GM12873 (cell line): ENCODE results near the gene NUP50.

Source experiments
- TF ChIP-seq, protein P1 (sequence below): IDR thresholded peaks from 2 replicates; pipeline ENCODE4 v1.5.1; 2012; ENCODE audit warnings: low read depth, mild to moderate bottlenecking, moderate library complexity, low read length, control low read depth; ENCODE audit not compliant: insufficient read depth; ENCODE audit errors: missing control alignments

Gene NUP50

DNA sequence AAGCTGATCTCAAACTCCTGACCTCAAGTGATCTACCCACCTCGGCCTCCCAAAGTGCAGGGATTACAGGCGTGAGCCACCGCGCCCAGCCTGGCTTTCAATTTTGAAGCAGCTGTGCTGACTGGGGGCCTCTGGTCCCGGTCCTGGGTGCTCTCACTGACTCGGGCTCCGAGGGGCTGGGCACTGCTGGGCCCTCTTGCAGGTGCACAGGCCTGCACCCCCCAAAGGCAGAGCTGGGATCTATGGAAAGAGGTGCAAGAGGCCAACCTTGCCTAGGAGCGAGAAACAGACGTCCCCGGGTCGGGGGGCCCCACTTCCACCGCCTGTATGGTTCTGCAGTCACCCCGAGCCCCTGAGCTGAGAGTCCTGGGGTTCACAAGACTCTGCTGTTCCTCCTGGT lies 43.8 kb downstream of the NUP50 start:
- TF ChIP-seq, protein P1, sequence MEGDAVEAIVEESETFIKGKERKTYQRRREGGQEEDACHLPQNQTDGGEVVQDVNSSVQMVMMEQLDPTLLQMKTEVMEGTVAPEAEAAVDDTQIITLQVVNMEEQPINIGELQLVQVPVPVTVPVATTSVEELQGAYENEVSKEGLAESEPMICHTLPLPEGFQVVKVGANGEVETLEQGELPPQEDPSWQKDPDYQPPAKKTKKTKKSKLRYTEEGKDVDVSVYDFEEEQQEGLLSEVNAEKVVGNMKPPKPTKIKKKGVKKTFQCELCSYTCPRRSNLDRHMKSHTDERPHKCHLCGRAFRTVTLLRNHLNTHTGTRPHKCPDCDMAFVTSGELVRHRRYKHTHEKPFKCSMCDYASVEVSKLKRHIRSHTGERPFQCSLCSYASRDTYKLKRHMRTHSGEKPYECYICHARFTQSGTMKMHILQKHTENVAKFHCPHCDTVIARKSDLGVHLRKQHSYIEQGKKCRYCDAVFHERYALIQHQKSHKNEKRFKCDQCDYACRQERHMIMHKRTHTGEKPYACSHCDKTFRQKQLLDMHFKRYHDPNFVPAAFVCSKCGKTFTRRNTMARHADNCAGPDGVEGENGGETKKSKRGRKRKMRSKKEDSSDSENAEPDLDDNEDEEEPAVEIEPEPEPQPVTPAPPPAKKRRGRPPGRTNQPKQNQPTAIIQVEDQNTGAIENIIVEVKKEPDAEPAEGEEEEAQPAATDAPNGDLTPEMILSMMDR: no peak

- TF ChIP-seq, protein P1: no peak
These were observed 44.4 kb downstream of the NUP50 start for GRCh38 chr22:45207981-45208664.

GRCh38 chr22:45208696-45208992 lies 44.9 kb downstream of the NUP50 start:
- TF ChIP-seq, protein P1: no peak

GRCh38 chr22:45208993-45209838 lies 45.5 kb downstream of the NUP50 start:
- TF ChIP-seq, protein P1: peak; percentile 81

GRCh38 chr22:45210174-45210573 lies 46.4 kb downstream of the NUP50 start:
- TF ChIP-seq, protein P1: no peak

- TF ChIP-seq, protein P1: no peak
These were observed 46.9 kb downstream of the NUP50 start for GRCh38 chr22:45210577-45210976.

DNA sequence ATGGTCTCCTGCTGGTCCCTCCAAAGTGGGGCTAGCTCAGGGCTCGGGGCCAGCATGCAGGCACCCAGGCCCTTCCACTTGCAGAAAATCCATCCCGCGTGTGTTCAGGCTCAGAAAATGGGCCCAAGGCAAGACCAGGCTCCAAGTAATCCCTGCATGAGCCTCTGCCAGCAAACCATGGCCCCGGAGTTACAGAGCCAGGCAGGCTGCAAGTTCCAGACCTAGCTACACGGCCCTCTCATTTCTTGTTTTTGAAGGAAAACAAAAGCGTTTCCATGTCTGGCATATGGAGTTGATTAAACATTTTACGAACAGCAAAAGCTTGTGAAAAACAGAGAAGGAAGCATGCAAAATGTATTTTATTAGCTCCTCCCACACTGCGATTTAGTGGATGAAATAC lies 47.3 kb downstream of the NUP50 start:
- TF ChIP-seq, protein P1: no peak
